Measurements from ENCODE around the gene SORCS2. TPM values are rescaled to one million over a fixed set of nuclear protein-coding genes. Genes with fewer than 3 reads are reported as not detected.

SORCS2 gene
- polyA plus RNA-seq, 3 donors, result 0.46 to 0.55 TPM; not detected in 1

GRCh38 chr4:7393601-7394575 lies 201.6 kb downstream of the SORCS2 start:
- no peak for TF ChIP-seq CTCF (IDR thresholded peaks at IDR 0.05)
- Histone ChIP-seq H3K79me2 (ENCODE audit: insufficient read depth, low read length) (no peaks in the 10 kb centered on the region), H3K27ac (ENCODE audit: low read depth in 1 of 2, low read length in 2 of 2) (no peak overlapping the region), H3K27me3 (ENCODE audit: control insufficient read depth in 2 of 2, insufficient read depth in 2 of 2, low read length in 2 of 2) (peaks cover 0 to 6% of the 10 kb centered on the region in 2 donors), H3K4me2 (replicated peaks; ENCODE audit: extremely low read depth, low read length, poor library complexity, severe bottlenecking) (no peak overlapping the region), H2AFZ (ENCODE audit: insufficient read depth, low read depth, low read length, poor library complexity, severe bottlenecking) (no peak overlapping the region), H3K9ac (ENCODE audit: insufficient read depth, low read length, poor library complexity, severe bottlenecking) (no peak overlapping the region), H3K4me1 (ENCODE audit: control insufficient read depth in 1 of 2, insufficient read depth in 2 of 2, low read length in 2 of 2) (no peaks in the 10 kb centered on the region), H3K36me3 (replicated peaks in 1 of 2; ENCODE audit: control insufficient read depth in 1 of 2, insufficient read depth in 2 of 2, low read length in 2 of 2) (no peaks in the 10 kb centered on the region), H4K20me1 (ENCODE audit: insufficient read depth, low read length) (no peaks in the 10 kb centered on the region), H3K4me3 (replicated peaks in 1 of 3; ENCODE audit: low read depth in 2 of 3, low read length in 3 of 3) (no peak overlapping the region), H3K9me3 (replicated peaks in 1 of 2; ENCODE audit: control insufficient read depth in 1 of 2, insufficient read depth in 1 of 2, low read length in 2 of 2) (no peaks in the 10 kb centered on the region)
- Mint-ChIP-seq H3K36me3 (no peaks in the 10 kb centered on the region), H3K9me3 (peaks cover 0 to under 1% (median 0%) of the 10 kb centered on the region in 7 donors), H3K4me3 (no peak overlapping the region), H3K4me1 (no peaks in the 10 kb centered on the region), H3K27ac (no peak overlapping the region), H3K27me3 (ENCODE audit: low read depth in 3 of 3) (peaks cover 13 to 35% (median 18%) of the 10 kb centered on the region in 3 donors)
- DNase-seq, result no peak
- 78% methylated on average over 25 of the region's 29 CpGs for WGBS (ENCODE audit: insufficient coverage)
- intact Hi-C loops (cut with micrococcal nuclease), result no loop called here

- Histone ChIP-seq H3K27ac (ENCODE audit: low read depth in 1 of 2, low read length in 2 of 2) (no peak overlapping the region), H4K20me1 (ENCODE audit: insufficient read depth, low read length) (no peaks in the 10 kb centered on the region), H3K4me2 (replicated peaks; ENCODE audit: extremely low read depth, low read length, poor library complexity, severe bottlenecking) (no peak overlapping the region), H3K4me1 (ENCODE audit: control insufficient read depth in 1 of 2, insufficient read depth in 2 of 2, low read length in 2 of 2) (no peaks in the 10 kb centered on the region), H3K4me3 (replicated peaks in 1 of 3; ENCODE audit: low read depth in 2 of 3, low read length in 3 of 3) (no peak overlapping the region), H3K9ac (ENCODE audit: insufficient read depth, low read length, poor library complexity, severe bottlenecking) (no peak overlapping the region), H3K27me3 (ENCODE audit: control insufficient read depth in 2 of 2, insufficient read depth in 2 of 2, low read length in 2 of 2) (peaks cover 0 to 6% of the 10 kb centered on the region in 2 donors), H3K9me3 (replicated peaks in 1 of 2; ENCODE audit: control insufficient read depth in 1 of 2, insufficient read depth in 1 of 2, low read length in 2 of 2) (no peaks in the 10 kb centered on the region), H3K79me2 (ENCODE audit: insufficient read depth, low read length) (no peaks in the 10 kb centered on the region), H2AFZ (ENCODE audit: insufficient read depth, low read depth, low read length, poor library complexity, severe bottlenecking) (no peak overlapping the region), H3K36me3 (replicated peaks in 1 of 2; ENCODE audit: control insufficient read depth in 1 of 2, insufficient read depth in 2 of 2, low read length in 2 of 2) (no peaks in the 10 kb centered on the region)
- Mint-ChIP-seq H3K27ac (no peak overlapping the region), H3K4me3 (no peak overlapping the region), H3K9me3 (peaks cover 0 to 1% (median 0%) of the 10 kb centered on the region in 7 donors), H3K4me1 (no peaks in the 10 kb centered on the region), H3K36me3 (no peaks in the 10 kb centered on the region), H3K27me3 (ENCODE audit: low read depth in 3 of 3) (peaks cover 19 to 37% (median 22%) of the 10 kb centered on the region in 3 donors)
- intact Hi-C loops (cut with micrococcal nuclease), result no loop called here
- no peak for TF ChIP-seq CTCF (IDR thresholded peaks at IDR 0.05)
- 81% methylated on average over 16 of the region's 21 CpGs for WGBS (ENCODE audit: insufficient coverage)
- no peak for DNase-seq
Measured at GRCh38 chr4:7394681-7395451, 202.5 kb downstream of the SORCS2 start.

Measured in CD14-positive monocyte (primary cell).